ENCODE measurements around the gene PRSS36.

DNA sequence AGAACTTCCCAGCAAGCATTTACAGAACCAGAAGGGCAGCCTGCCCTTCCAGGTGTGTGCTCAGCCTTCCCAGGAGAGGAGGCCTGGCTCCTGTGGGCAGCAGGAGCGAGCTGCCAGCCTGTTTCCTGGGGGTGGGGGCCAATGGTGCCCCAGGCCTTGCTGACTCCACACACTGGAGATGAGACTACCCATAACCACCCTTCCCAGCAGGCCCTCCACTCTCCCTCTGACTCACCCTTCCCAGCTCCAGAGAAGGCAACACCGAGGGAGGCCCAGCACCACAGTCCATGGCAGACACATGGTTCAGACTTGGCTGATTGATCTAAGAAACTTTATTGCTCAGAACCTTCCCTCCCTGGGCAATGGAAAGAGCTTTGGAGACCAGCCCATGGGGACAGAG is 59.3 kb downstream of the PRSS36 start:
- TF ChIP-seq, protein P1, sequence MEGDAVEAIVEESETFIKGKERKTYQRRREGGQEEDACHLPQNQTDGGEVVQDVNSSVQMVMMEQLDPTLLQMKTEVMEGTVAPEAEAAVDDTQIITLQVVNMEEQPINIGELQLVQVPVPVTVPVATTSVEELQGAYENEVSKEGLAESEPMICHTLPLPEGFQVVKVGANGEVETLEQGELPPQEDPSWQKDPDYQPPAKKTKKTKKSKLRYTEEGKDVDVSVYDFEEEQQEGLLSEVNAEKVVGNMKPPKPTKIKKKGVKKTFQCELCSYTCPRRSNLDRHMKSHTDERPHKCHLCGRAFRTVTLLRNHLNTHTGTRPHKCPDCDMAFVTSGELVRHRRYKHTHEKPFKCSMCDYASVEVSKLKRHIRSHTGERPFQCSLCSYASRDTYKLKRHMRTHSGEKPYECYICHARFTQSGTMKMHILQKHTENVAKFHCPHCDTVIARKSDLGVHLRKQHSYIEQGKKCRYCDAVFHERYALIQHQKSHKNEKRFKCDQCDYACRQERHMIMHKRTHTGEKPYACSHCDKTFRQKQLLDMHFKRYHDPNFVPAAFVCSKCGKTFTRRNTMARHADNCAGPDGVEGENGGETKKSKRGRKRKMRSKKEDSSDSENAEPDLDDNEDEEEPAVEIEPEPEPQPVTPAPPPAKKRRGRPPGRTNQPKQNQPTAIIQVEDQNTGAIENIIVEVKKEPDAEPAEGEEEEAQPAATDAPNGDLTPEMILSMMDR (IDR thresholded peaks at IDR 0.05): no peak
- no peak for TF ChIP-seq POLR2AphosphoS5 (IDR thresholded peaks at IDR 0.05; ENCODE audit: low read depth, low read length)
- TF ChIP-seq, protein P2, sequence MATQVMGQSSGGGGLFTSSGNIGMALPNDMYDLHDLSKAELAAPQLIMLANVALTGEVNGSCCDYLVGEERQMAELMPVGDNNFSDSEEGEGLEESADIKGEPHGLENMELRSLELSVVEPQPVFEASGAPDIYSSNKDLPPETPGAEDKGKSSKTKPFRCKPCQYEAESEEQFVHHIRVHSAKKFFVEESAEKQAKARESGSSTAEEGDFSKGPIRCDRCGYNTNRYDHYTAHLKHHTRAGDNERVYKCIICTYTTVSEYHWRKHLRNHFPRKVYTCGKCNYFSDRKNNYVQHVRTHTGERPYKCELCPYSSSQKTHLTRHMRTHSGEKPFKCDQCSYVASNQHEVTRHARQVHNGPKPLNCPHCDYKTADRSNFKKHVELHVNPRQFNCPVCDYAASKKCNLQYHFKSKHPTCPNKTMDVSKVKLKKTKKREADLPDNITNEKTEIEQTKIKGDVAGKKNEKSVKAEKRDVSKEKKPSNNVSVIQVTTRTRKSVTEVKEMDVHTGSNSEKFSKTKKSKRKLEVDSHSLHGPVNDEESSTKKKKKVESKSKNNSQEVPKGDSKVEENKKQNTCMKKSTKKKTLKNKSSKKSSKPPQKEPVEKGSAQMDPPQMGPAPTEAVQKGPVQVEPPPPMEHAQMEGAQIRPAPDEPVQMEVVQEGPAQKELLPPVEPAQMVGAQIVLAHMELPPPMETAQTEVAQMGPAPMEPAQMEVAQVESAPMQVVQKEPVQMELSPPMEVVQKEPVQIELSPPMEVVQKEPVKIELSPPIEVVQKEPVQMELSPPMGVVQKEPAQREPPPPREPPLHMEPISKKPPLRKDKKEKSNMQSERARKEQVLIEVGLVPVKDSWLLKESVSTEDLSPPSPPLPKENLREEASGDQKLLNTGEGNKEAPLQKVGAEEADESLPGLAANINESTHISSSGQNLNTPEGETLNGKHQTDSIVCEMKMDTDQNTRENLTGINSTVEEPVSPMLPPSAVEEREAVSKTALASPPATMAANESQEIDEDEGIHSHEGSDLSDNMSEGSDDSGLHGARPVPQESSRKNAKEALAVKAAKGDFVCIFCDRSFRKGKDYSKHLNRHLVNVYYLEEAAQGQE (IDR thresholded peaks at IDR 0.05; ENCODE audit: insufficient read depth in 1 of 2, low read depth in 2 of 2, low read length in 1 of 2): no peak
- no peak for TF ChIP-seq TCF7L2 (IDR thresholded peaks at IDR 0.05; ENCODE audit: low read depth, low read length)
